Erythroblast (primary cell): Measurements from ENCODE around the gene ZNF646.

Experiments used
- GATA1 ChIP-seq: IDR thresholded peaks from 2 replicates; pipeline ENCODE4 v1.6.1; 2011; ENCODE audit warnings: low read depth, mild to moderate bottlenecking, control low read depth, low read length, moderate library complexity
- POLR2A ChIP-seq: IDR thresholded peaks from 2 replicates; pipeline ENCODE4 v1.6.1; 2011; ENCODE audit warnings: mild to moderate bottlenecking, low read length

DNA sequence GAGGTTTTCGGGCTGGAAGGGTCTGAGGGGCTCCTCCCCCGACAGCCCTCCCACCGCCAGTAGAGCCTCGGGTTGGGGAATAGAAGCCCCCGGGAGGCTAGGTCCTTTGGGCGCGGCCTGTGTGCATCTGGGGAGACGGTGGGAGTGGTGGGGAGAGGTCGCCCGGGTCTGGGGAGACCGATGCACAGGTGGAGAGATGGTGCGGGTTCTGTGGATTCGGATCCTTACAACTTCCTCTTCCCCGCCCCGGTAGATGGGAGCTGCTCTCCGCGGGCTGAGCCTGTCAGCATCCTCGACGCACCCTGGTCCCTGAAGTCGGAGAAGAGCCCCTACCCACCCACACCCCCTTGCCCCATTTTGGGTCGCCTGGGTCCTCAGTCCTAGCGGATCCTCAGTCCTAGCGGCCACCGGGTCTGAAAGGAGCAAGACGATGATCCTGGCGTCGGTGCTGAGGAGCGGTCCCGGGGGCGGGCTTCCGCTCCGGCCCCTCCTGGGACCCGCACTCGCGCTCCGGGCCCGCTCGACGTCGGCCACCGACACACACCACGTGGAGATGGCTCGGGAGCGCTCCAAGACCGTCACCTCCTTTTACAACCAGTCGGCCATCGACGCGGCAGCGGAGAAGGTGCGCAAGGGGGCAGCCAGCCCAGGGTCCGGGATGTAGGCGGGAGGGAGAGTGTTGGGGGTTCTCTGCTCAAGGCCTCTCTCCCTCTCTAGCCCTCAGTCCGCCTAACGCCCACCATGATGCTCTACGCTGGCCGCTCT is 34.8 kb downstream of the ZNF646 start:
- no peak for TF ChIP-seq POLR2A
- no peak for TF ChIP-seq GATA1
